H9 (cell line): ENCODE measurements around the gene SPATA19. TPM values are rescaled to one million over a fixed set of nuclear protein-coding genes. Genes with fewer than 3 reads are reported as not detected.

ENCODE experiments used
- DNase-seq: peaks from one replicate; pipeline ENCODE4 v3.0.0-alpha.2; 2017
- H2AFZ ChIP-seq: one replicate; pipeline ENCODE4 v1.6.1; 2013; ENCODE audit warnings: mild to moderate bottlenecking, low read length, control low read depth, moderate library complexity
- H2AK5ac ChIP-seq: 2 replicates; pipeline ENCODE4 v1.6.1; 2013; ENCODE audit warnings: low read length, control low read depth, mixed read lengths; ENCODE audit not compliant: insufficient read length
- H2BK120ac ChIP-seq: one replicate; pipeline ENCODE4 v1.6.1; 2013; ENCODE audit warnings: low read depth, mild to moderate bottlenecking, low read length, control low read depth, inconsistent platforms; ENCODE audit not compliant: poor library complexity, severe bottlenecking
- H2BK12ac ChIP-seq: 2 replicates; pipeline ENCODE4 v1.6.1; 2013; ENCODE audit warnings: low read length, control low read depth, mixed read lengths, low read depth; ENCODE audit not compliant: insufficient read length
- H2BK15ac ChIP-seq: 2 replicates; pipeline ENCODE4 v1.6.1; 2013; ENCODE audit warnings: low read depth, low read length, control low read depth
- H2BK20ac ChIP-seq: one replicate; pipeline ENCODE4 v1.6.1; 2013; ENCODE audit warnings: low read depth, mild to moderate bottlenecking, low read length, control low read depth, inconsistent platforms; ENCODE audit not compliant: poor library complexity, severe bottlenecking
- H2BK5ac ChIP-seq: 2 replicates; pipeline ENCODE4 v1.6.1; 2013; ENCODE audit warnings: low read length, control low read depth, mixed read lengths; ENCODE audit not compliant: insufficient read length
- H3K14ac ChIP-seq: 2 replicates; pipeline ENCODE4 v1.6.1; 2013; ENCODE audit warnings: low read length, control low read depth; ENCODE audit not compliant: insufficient read depth
- H3K18ac ChIP-seq: 2 replicates; pipeline ENCODE4 v1.6.1; 2013; ENCODE audit warnings: low read depth, mild to moderate bottlenecking, mixed read lengths, low read length, control low read depth; ENCODE audit not compliant: insufficient read length
- H3K23ac ChIP-seq: 2 replicates; pipeline ENCODE4 v1.6.1; 2013; ENCODE audit warnings: low read length, control low read depth, mixed read lengths, low read depth; ENCODE audit not compliant: insufficient read length
- H3K23me2 ChIP-seq: 2 replicates; pipeline ENCODE4 v1.6.1; 2013; ENCODE audit warnings: low read depth, mild to moderate bottlenecking, mixed read lengths, low read length, control low read depth; ENCODE audit not compliant: insufficient read length, poor library complexity, severe bottlenecking
- H3K27ac ChIP-seq: 2 replicates; pipeline ENCODE4 v1.5.1; 2013; ENCODE audit warnings: low read length, control low read depth, mixed read lengths, low read depth; ENCODE audit not compliant: insufficient read length
- H3K27me3 ChIP-seq: 2 replicates; pipeline ENCODE4 v1.6.1; 2013; ENCODE audit warnings: low read length, control low read depth, inconsistent platforms; ENCODE audit not compliant: insufficient read depth
- H3K4ac ChIP-seq: 2 replicates; pipeline ENCODE4 v1.6.1; 2013; ENCODE audit warnings: low read depth, mild to moderate bottlenecking, control low read depth, inconsistent platforms, low read length, moderate library complexity
- H3K4me1 ChIP-seq: 2 replicates; pipeline ENCODE4 v1.6.1; 2013; ENCODE audit warnings: low read length, control low read depth, inconsistent platforms; ENCODE audit not compliant: insufficient read depth
- H3K4me2 ChIP-seq: 2 replicates; pipeline ENCODE4 v1.6.1; 2013; ENCODE audit warnings: low read length, control low read depth, mixed read lengths; ENCODE audit not compliant: insufficient read length, insufficient read depth
- H3K56ac ChIP-seq: 2 replicates; pipeline ENCODE4 v1.6.1; 2013; ENCODE audit warnings: low read depth, mild to moderate bottlenecking, mixed read lengths, low read length, control low read depth; ENCODE audit not compliant: insufficient read length
- H3K79me1 ChIP-seq: 2 replicates; pipeline ENCODE4 v1.6.1; 2013; ENCODE audit warnings: low read depth, mild to moderate bottlenecking, moderate library complexity, low read length, control low read depth, inconsistent platforms; ENCODE audit not compliant: insufficient read depth, poor library complexity, severe bottlenecking
- H3K79me2 ChIP-seq: 2 replicates; pipeline ENCODE4 v1.6.1; 2013; ENCODE audit warnings: low read length, control low read depth, inconsistent platforms; ENCODE audit not compliant: insufficient read depth
- H3K9ac ChIP-seq: 2 replicates; pipeline ENCODE4 v1.6.1; 2013; ENCODE audit warnings: low read length, control low read depth, mixed read lengths; ENCODE audit not compliant: insufficient read length; ENCODE audit errors: extremely low read depth
- H3K9me3 ChIP-seq: one replicate; pipeline ENCODE4 v1.6.1; 2013; ENCODE audit warnings: low read depth, low read length, inconsistent platforms; ENCODE audit not compliant: control insufficient read depth
- H3T11ph ChIP-seq: one replicate; pipeline ENCODE4 v1.6.1; 2013; ENCODE audit warnings: mild to moderate bottlenecking, low read length, control low read depth, inconsistent platforms
- H4K20me1 ChIP-seq: one replicate; pipeline ENCODE4 v1.6.1; 2013; ENCODE audit not compliant: control insufficient read depth, insufficient read length, insufficient read depth
- H4K5ac ChIP-seq: 2 replicates; pipeline ENCODE4 v1.6.1; 2013; ENCODE audit warnings: low read depth, mild to moderate bottlenecking, mixed read lengths, low read length, control low read depth; ENCODE audit not compliant: insufficient read length
- H4K8ac ChIP-seq: replicated peaks from 2 replicates; pipeline ENCODE4 v1.6.1; 2013; ENCODE audit warnings: low read length, control low read depth, mixed read lengths, low read depth; ENCODE audit not compliant: insufficient read length
- H4K91ac ChIP-seq: 2 replicates; pipeline ENCODE4 v1.6.1; 2013; ENCODE audit warnings: low read depth, mild to moderate bottlenecking, moderate library complexity, mixed read lengths, low read length, control low read depth; ENCODE audit not compliant: insufficient read length
- H3K27ac Mint-ChIP-seq, 3 experiments: 2 replicates in 2 of 3; 3 replicates in 1 of 3; pipeline ENCODE4 v1.8.0; 2020 to 2021; ENCODE audit warnings: mixed read lengths in 3 of 3, mild to moderate bottlenecking in 1 of 3, moderate library complexity in 1 of 3
- H3K27me3 Mint-ChIP-seq: 2 replicates; pipeline ENCODE4 v1.8.0; 2021; ENCODE audit warnings: low read depth, mild to moderate bottlenecking, moderate library complexity, mixed read lengths
- H3K36me3 Mint-ChIP-seq, 3 experiments: 2 replicates in 2 of 3; 3 replicates in 1 of 3; pipeline ENCODE4 v1.8.0; 2020 to 2021; ENCODE audit warnings: low read depth in 3 of 3, mixed read lengths in 3 of 3; ENCODE audit not compliant: insufficient read depth in 1 of 3
- H3K4me1 Mint-ChIP-seq, 2 experiments: 2 replicates each; pipeline ENCODE4 v1.8.0; 2020; ENCODE audit warnings: mixed read lengths in 2 of 2
- H3K4me3 Mint-ChIP-seq, 2 experiments: 2 replicates in 1 of 2; 3 replicates in 1 of 2; pipeline ENCODE4 v1.8.0; 2020 to 2021; ENCODE audit warnings: mild to moderate bottlenecking in 2 of 2, mixed read lengths in 2 of 2, moderate library complexity in 1 of 2
- H3K9me3 Mint-ChIP-seq, 2 experiments: 2 replicates in 1 of 2; 3 replicates in 1 of 2; pipeline ENCODE4 v1.8.0; 2020; ENCODE audit warnings: mild to moderate bottlenecking in 2 of 2, mixed read lengths in 2 of 2, moderate library complexity in 1 of 2
- WGBS: extraction: QIAGEN DNeasy Blood & Tissue Kit; methylation state at CpG from one replicate; pipeline ENCODE4 v1.1.7; 2013; ENCODE audit warnings: missing lambda C conversion rate, low lambda C conversion rate, mixed read lengths; ENCODE audit not compliant: insufficient read length; ENCODE audit errors: extremely low coverage; 5-methylcytosine and 5-hydroxymethylcytosine counted together
- total RNA-seq: library from RNA; stranded (reverse); gene quantifications from 2 replicates; pipeline ENCODE4 v1.2.1, GENCODE V29; 2021
- TF ChIP-seq, protein P1 (sequence below): fragments of 200-600 bp; sonication (generic); conservative IDR thresholded peaks from 3 replicates; pipeline ENCODE4 v1.8.0; 2021; ENCODE audit warnings: antibody characterized with exemption, mild to moderate bottlenecking

SPATA19 gene
- total RNA-seq, 1 experiment from 2014 or later = not detected

DNA sequence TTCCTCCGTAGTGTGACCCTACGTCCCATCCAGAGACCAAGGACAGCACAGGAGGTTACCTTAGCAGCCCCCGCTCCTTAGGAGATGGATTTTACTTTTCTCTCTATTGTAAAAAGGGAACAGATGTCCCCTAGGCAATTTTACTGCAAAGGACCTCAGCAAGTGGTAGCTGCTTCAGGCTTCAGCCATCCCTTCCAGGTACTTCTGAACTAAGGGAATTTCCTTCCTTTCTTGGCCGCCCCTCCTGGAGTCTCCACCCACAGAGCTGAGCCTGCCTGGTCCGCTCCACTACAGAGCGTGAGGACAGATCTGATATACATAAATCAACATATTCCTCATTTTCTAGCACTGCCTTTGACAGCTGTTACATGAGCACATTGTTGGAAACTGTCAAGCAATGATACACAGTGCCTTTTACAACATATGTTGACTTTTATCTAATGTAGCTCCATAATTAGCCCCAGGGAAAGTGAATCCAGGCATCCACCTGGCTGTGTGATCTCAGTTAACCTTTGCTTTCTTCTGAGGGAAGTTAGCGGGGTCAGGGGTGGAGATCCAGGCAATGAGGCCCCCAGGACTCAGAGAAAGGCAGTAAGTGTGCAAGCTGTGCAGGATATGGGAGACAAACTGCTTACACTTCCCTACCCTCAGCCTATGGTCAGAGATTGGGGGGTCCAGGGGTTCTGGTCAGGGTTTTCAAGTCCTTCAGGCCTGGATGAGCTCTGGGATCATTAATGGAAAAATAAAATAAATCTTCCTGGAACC lies 51.9 kb downstream of the SPATA19 start:
- no peak for DNase-seq
- no peak overlapping the region for H4K91ac ChIP-seq
- no peak overlapping the region for H2BK120ac ChIP-seq
- H3K56ac ChIP-seq = no peak overlapping the region
- Mint-ChIP-seq H3K27ac (no peak overlapping the region; a peak in 1 of 7 replicates), H3K27me3 (peaks cover 11% of the 10 kb centered on the region), H3K9me3 (peaks cover 6 to 19% of the 10 kb centered on the region in 2 experiments; a peak in 4 of 5 replicates), H3K4me1 (no peaks in the 10 kb centered on the region; a peak in 1 of 4 replicates), H3K36me3 (peaks cover 3 to 9% (median 6%) of the 10 kb centered on the region in 3 experiments; a peak in 5 of 7 replicates), H3K4me3 (no peak overlapping the region)
- no peak overlapping the region for H2AK5ac ChIP-seq
- no peak overlapping the region for H3K23ac ChIP-seq
- no peak overlapping the region for H3K4ac ChIP-seq
- no peak overlapping the region for H4K8ac ChIP-seq
- H2BK20ac ChIP-seq = no peak overlapping the region
- TF ChIP-seq, protein P1, sequence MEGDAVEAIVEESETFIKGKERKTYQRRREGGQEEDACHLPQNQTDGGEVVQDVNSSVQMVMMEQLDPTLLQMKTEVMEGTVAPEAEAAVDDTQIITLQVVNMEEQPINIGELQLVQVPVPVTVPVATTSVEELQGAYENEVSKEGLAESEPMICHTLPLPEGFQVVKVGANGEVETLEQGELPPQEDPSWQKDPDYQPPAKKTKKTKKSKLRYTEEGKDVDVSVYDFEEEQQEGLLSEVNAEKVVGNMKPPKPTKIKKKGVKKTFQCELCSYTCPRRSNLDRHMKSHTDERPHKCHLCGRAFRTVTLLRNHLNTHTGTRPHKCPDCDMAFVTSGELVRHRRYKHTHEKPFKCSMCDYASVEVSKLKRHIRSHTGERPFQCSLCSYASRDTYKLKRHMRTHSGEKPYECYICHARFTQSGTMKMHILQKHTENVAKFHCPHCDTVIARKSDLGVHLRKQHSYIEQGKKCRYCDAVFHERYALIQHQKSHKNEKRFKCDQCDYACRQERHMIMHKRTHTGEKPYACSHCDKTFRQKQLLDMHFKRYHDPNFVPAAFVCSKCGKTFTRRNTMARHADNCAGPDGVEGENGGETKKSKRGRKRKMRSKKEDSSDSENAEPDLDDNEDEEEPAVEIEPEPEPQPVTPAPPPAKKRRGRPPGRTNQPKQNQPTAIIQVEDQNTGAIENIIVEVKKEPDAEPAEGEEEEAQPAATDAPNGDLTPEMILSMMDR = no peak
- H3T11ph ChIP-seq = no peak overlapping the region
- H3K18ac ChIP-seq = no peak overlapping the region
- H2BK5ac ChIP-seq = no peak overlapping the region
- no peak overlapping the region for H3K4me2 ChIP-seq
- no CpG with 5 or more reads among the region's 7 CpGs for WGBS
- no peaks in the 10 kb centered on the region for H3K27me3 ChIP-seq
- no peaks in the 10 kb centered on the region for H3K4me1 ChIP-seq
- H3K79me2 ChIP-seq = no peaks in the 10 kb centered on the region
- no peak overlapping the region for H3K9ac ChIP-seq
- H2AFZ ChIP-seq = no peak overlapping the region
- H4K20me1 ChIP-seq = no peaks in the 10 kb centered on the region
- H3K27ac ChIP-seq = no peak overlapping the region
- H2BK15ac ChIP-seq = no peak overlapping the region
- peaks cover 9% of the 10 kb centered on the region for H3K9me3 ChIP-seq
- no peaks in the 10 kb centered on the region for H3K79me1 ChIP-seq
- H3K14ac ChIP-seq = no peak overlapping the region
- no peak overlapping the region for H2BK12ac ChIP-seq
- H3K23me2 ChIP-seq = no peaks in the 10 kb centered on the region
- H4K5ac ChIP-seq = no peak overlapping the region
